ENCODE data around the gene PLSCR4. TPM values are rescaled to one million over a fixed set of nuclear protein-coding genes. Genes with fewer than 3 reads are reported as not detected.

Gene PLSCR4
- total and polyA plus RNA-seq, 7 experiments from 2014 or later: 0.42 TPM; not detected in 6

- intact Hi-C loops (cut with micrococcal nuclease): no loop called here
- Mint-ChIP-seq H3K9me3 (peaks cover 0 to 2% (median 0%) of the 10 kb centered on the region in 11 donors), H3K4me3 (no peak overlapping the region), H3K27ac (no peak overlapping the region), H3K27me3 (peaks cover 0 to 10% (median 0%) of the 10 kb centered on the region in 5 donors), H3K36me3 (no peaks in the 10 kb centered on the region), H3K4me1 (no peaks in the 10 kb centered on the region)
- H3K27me3 ChIP-seq (ENCODE audit: control insufficient read depth in 2 of 2, insufficient read depth in 2 of 2, low read length in 2 of 2): no peaks in the 10 kb centered on the region
- no peaks in the 10 kb centered on the region for H3K4me1 ChIP-seq (ENCODE audit: control insufficient read depth in 2 of 2, insufficient read depth in 2 of 2, low read length in 2 of 2)
- no peaks in the 10 kb centered on the region for H3K36me3 ChIP-seq (ENCODE audit: control insufficient read depth in 2 of 3, insufficient read depth in 3 of 3, low read length in 3 of 3)
- H3K4me3 ChIP-seq (ENCODE audit: low read length): no peak overlapping the region
- POLR2A ChIA-PET: no interaction called here
- no peak for DNase-seq
- ATAC-seq: no peak
- H3K9me3 ChIP-seq (ENCODE audit: control insufficient read depth in 2 of 3, low read length in 3 of 3): no peaks in the 10 kb centered on the region
- H3K27ac ChIP-seq (ENCODE audit: low read depth, low read length): no peak overlapping the region
- CTCF ChIA-PET: no interaction called here
Observed at GRCh38 chr3:146181216-146181615, 69.7 kb downstream of the PLSCR4 start.

- Histone ChIP-seq H3K9me3 (ENCODE audit: control insufficient read depth in 2 of 3, low read length in 3 of 3) (no peaks in the 10 kb centered on the region), H3K27me3 (ENCODE audit: control insufficient read depth in 2 of 2, insufficient read depth in 2 of 2, low read length in 2 of 2) (no peaks in the 10 kb centered on the region), H3K36me3 (ENCODE audit: control insufficient read depth in 2 of 3, insufficient read depth in 3 of 3, low read length in 3 of 3) (no peaks in the 10 kb centered on the region), H3K27ac (ENCODE audit: low read depth, low read length) (no peak overlapping the region), H3K4me1 (ENCODE audit: control insufficient read depth in 2 of 2, insufficient read depth in 2 of 2, low read length in 2 of 2) (no peaks in the 10 kb centered on the region), H3K4me3 (ENCODE audit: low read length) (no peak overlapping the region)
- POLR2A ChIA-PET: no interaction called here
- intact Hi-C loops (cut with micrococcal nuclease): no loop called here
- Mint-ChIP-seq H3K36me3 (no peaks in the 10 kb centered on the region), H3K27ac (no peak overlapping the region), H3K4me1 (no peaks in the 10 kb centered on the region), H3K27me3 (peaks cover 0 to 15% (median 0%) of the 10 kb centered on the region in 5 donors), H3K4me3 (no peak overlapping the region), H3K9me3 (peaks cover 0 to 2% (median 0%) of the 10 kb centered on the region in 11 donors)
- CTCF ChIA-PET: no interaction called here
- ATAC-seq (no peak), DNase-seq (no peak)
Observed at GRCh38 chr3:146180376-146180775, 70.5 kb downstream of the PLSCR4 start.

GRCh38 chr3:146178006-146178689 is 72.8 kb downstream of the PLSCR4 start:
- intact Hi-C loops (cut with micrococcal nuclease): no loop called here
- H3K27ac Mint-ChIP-seq: no peak overlapping the region
- H3K36me3 Mint-ChIP-seq: no peaks in the 10 kb centered on the region
- H3K4me1 Mint-ChIP-seq: no peaks in the 10 kb centered on the region
- H3K4me3 ChIP-seq (ENCODE audit: low read length): no peak overlapping the region
- no peaks in the 10 kb centered on the region for H3K27me3 ChIP-seq (ENCODE audit: control insufficient read depth in 2 of 2, insufficient read depth in 2 of 2, low read length in 2 of 2)
- ATAC-seq: no peak
- no peak for DNase-seq
- H3K9me3 ChIP-seq (ENCODE audit: control insufficient read depth in 2 of 3, low read length in 3 of 3): no peaks in the 10 kb centered on the region
- peaks cover 0 to 3% (median 0%) of the 10 kb centered on the region in 11 donors for H3K9me3 Mint-ChIP-seq
- no peaks in the 10 kb centered on the region for H3K36me3 ChIP-seq (ENCODE audit: control insufficient read depth in 2 of 3, insufficient read depth in 3 of 3, low read length in 3 of 3)
- H3K4me3 Mint-ChIP-seq: no peak overlapping the region
- peaks cover under 1 to 15% (median 2%) of the 10 kb centered on the region in 5 donors for H3K27me3 Mint-ChIP-seq
- ChIA-PET CTCF (no interaction called here), POLR2A (interaction anchor here (0.5 kb wide), 1 partner anchor 317 kb away, joined by 3 read pairs; no protein-coding TSS in a partner anchor)
- H3K27ac ChIP-seq (ENCODE audit: low read depth, low read length): no peak overlapping the region
- no peaks in the 10 kb centered on the region for H3K4me1 ChIP-seq (ENCODE audit: control insufficient read depth in 2 of 2, insufficient read depth in 2 of 2, low read length in 2 of 2)

GRCh38 chr3:146177519-146177918 is 73.4 kb downstream of the PLSCR4 start:
- no peak overlapping the region for H3K4me3 Mint-ChIP-seq
- DNase-seq (no peak), ATAC-seq (no peak)
- ChIA-PET POLR2A (interaction anchor here (0.5 kb wide), 1 partner anchor 317 kb away, joined by 3 read pairs; no protein-coding TSS in a partner anchor), CTCF (interaction anchor here (0.7 kb wide), 1 partner anchor 20 kb away, joined by 3 read pairs; no protein-coding TSS in a partner anchor)
- peaks cover 3 to 21% (median 8%) of the 10 kb centered on the region in 5 donors for H3K27me3 Mint-ChIP-seq
- H3K4me1 ChIP-seq (ENCODE audit: control insufficient read depth in 2 of 2, insufficient read depth in 2 of 2, low read length in 2 of 2): no peaks in the 10 kb centered on the region
- H3K4me1 Mint-ChIP-seq: no peaks in the 10 kb centered on the region
- H3K27ac Mint-ChIP-seq: no peak overlapping the region
- no peaks in the 10 kb centered on the region for H3K9me3 ChIP-seq (ENCODE audit: control insufficient read depth in 2 of 3, low read length in 3 of 3)
- H3K9me3 Mint-ChIP-seq: peaks cover 0 to 5% (median 0%) of the 10 kb centered on the region in 11 donors
- no peak overlapping the region for H3K27ac ChIP-seq (ENCODE audit: low read depth, low read length)
- no peaks in the 10 kb centered on the region for H3K27me3 ChIP-seq (ENCODE audit: control insufficient read depth in 2 of 2, insufficient read depth in 2 of 2, low read length in 2 of 2)
- no peak overlapping the region for H3K4me3 ChIP-seq (ENCODE audit: low read length)
- H3K36me3 ChIP-seq (ENCODE audit: control insufficient read depth in 2 of 3, insufficient read depth in 3 of 3, low read length in 3 of 3): no peaks in the 10 kb centered on the region
- intact Hi-C loops (cut with micrococcal nuclease): no loop called here
- H3K36me3 Mint-ChIP-seq: no peaks in the 10 kb centered on the region

GRCh38 chr3:146177072-146177471 is 73.8 kb downstream of the PLSCR4 start:
- Histone ChIP-seq H3K27ac (ENCODE audit: low read depth, low read length) (no peak overlapping the region), H3K9me3 (ENCODE audit: control insufficient read depth in 2 of 3, low read length in 3 of 3) (no peaks in the 10 kb centered on the region), H3K36me3 (ENCODE audit: control insufficient read depth in 2 of 3, insufficient read depth in 3 of 3, low read length in 3 of 3) (no peaks in the 10 kb centered on the region), H3K27me3 (ENCODE audit: control insufficient read depth in 2 of 2, insufficient read depth in 2 of 2, low read length in 2 of 2) (no peaks in the 10 kb centered on the region), H3K4me1 (ENCODE audit: control insufficient read depth in 2 of 2, insufficient read depth in 2 of 2, low read length in 2 of 2) (no peaks in the 10 kb centered on the region), H3K4me3 (ENCODE audit: low read length) (no peak overlapping the region)
- ATAC-seq (no peak), DNase-seq (no peak)
- Mint-ChIP-seq H3K4me1 (no peaks in the 10 kb centered on the region), H3K9me3 (peaks cover 0 to 5% (median 0%) of the 10 kb centered on the region in 11 donors), H3K36me3 (no peaks in the 10 kb centered on the region), H3K27ac (no peak overlapping the region), H3K4me3 (no peak overlapping the region), H3K27me3 (peaks cover 3 to 21% (median 8%) of the 10 kb centered on the region in 5 donors)
- POLR2A ChIA-PET: no interaction called here
- CTCF ChIA-PET: interaction anchor here (0.6 to 0.7 kb wide), 2 partner anchors 11 to 20 kb away, joined by 3 read pairs; no protein-coding TSS in a partner anchor
- intact Hi-C loops (cut with micrococcal nuclease): no loop called here

GRCh38 chr3:146172586-146172985 is 78.3 kb downstream of the PLSCR4 start:
- POLR2A ChIA-PET: no interaction called here

GRCh38 chr3:146170591-146170990 is 80.3 kb downstream of the PLSCR4 start:
- POLR2A ChIA-PET: no interaction called here
- H3K9me3 Mint-ChIP-seq: peaks cover 0 to 3% (median 0%) of the 10 kb centered on the region in 11 donors
- intact Hi-C loops (cut with micrococcal nuclease): no loop called here
- no peak overlapping the region for H3K4me3 ChIP-seq (ENCODE audit: low read length)
- no peaks in the 10 kb centered on the region for H3K9me3 ChIP-seq (ENCODE audit: control insufficient read depth in 2 of 3, low read length in 3 of 3)
- no peaks in the 10 kb centered on the region for H3K36me3 ChIP-seq (ENCODE audit: control insufficient read depth in 2 of 3, insufficient read depth in 3 of 3, low read length in 3 of 3)
- H3K4me1 Mint-ChIP-seq: peaks cover 0 to 1% (median 0%) of the 10 kb centered on the region in 7 donors
- H3K27ac Mint-ChIP-seq: no peak overlapping the region
- DNase-seq: no peak
- ATAC-seq: no peak
- H3K27ac ChIP-seq (ENCODE audit: low read depth, low read length): no peak overlapping the region
- H3K27me3 Mint-ChIP-seq: peaks cover 14 to 29% (median 19%) of the 10 kb centered on the region in 5 donors
- no peak overlapping the region for H3K4me3 Mint-ChIP-seq
- CTCF ChIA-PET: no interaction called here
- no peaks in the 10 kb centered on the region for H3K4me1 ChIP-seq (ENCODE audit: control insufficient read depth in 2 of 2, insufficient read depth in 2 of 2, low read length in 2 of 2)
- H3K36me3 Mint-ChIP-seq: no peaks in the 10 kb centered on the region
- no peaks in the 10 kb centered on the region for H3K27me3 ChIP-seq (ENCODE audit: control insufficient read depth in 2 of 2, insufficient read depth in 2 of 2, low read length in 2 of 2)

More at GRCh38 chr3:146172586-146172985, 78.3 kb downstream of the PLSCR4 start:
- Mint-ChIP-seq H3K4me3 (no peak overlapping the region), H3K27me3 (peaks cover 12 to 26% (median 19%) of the 10 kb centered on the region in 5 donors), H3K27ac (no peak overlapping the region), H3K9me3 (peaks cover 0 to 3% (median 0%) of the 10 kb centered on the region in 11 donors), H3K36me3 (no peaks in the 10 kb centered on the region), H3K4me1 (peaks cover 0 to 1% (median 0%) of the 10 kb centered on the region in 7 donors)
- DNase-seq (no peak), ATAC-seq (no peak)
- no peaks in the 10 kb centered on the region for H3K27me3 ChIP-seq (ENCODE audit: control insufficient read depth in 2 of 2, insufficient read depth in 2 of 2, low read length in 2 of 2)
- CTCF ChIA-PET: no interaction called here
- no peaks in the 10 kb centered on the region for H3K9me3 ChIP-seq (ENCODE audit: control insufficient read depth in 2 of 3, low read length in 3 of 3)
- no peak overlapping the region for H3K27ac ChIP-seq (ENCODE audit: low read depth, low read length)
- H3K4me1 ChIP-seq (ENCODE audit: control insufficient read depth in 2 of 2, insufficient read depth in 2 of 2, low read length in 2 of 2): no peaks in the 10 kb centered on the region
- H3K4me3 ChIP-seq (ENCODE audit: low read length): no peak overlapping the region
- intact Hi-C loops (cut with micrococcal nuclease): no loop called here
- H3K36me3 ChIP-seq (ENCODE audit: control insufficient read depth in 2 of 3, insufficient read depth in 3 of 3, low read length in 3 of 3): no peaks in the 10 kb centered on the region

All from naive thymus-derived CD4-positive, alpha-beta T cell (primary cell).